ENCODE data around the gene KCNJ10.

The KCNJ10 gene

DNA sequence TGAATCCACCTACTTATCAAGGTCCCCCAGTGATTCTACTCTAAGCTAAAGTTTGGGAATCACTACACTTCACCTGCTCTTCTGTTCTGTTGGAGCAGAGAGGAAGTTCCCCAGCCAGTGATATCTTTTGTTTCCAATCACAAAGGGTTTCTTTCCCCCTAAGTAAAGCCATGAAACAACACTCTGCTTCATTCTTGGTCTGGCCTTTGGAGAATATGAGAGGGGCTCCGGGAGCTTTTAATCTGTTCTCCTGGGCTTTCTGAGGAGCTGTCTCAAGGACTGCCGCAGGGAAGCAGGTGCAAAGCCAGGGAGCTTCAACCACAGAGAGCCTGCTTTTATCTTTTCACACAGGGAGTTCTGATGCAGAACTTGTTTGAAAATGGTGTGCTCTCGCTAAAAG lies 105.8 kb downstream of the KCNJ10 start:
- DNase-seq (ENCODE audit: low read depth in 2 of 2): no peak

DNA sequence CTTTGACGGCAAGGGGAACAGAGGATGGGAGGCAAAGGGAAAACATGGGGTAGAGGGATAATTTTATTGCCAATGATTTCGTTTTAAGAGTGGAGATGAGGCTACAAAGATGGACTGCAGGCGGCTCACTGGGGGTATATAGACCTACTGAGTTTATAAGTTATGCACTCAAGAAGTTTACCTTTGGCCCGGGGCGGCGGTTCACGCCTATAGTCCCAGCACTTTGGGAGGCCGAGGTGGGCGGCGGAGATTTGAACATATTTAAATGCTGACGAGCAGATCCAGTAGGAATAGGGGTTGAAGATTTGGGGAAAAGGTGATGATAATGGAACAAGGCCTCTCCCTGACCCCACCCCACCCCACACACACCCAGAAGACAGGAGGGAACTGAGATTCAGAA lies 107.8 kb downstream of the KCNJ10 start:
- DNase-seq (ENCODE audit: low read depth in 2 of 2): no peak

DNA sequence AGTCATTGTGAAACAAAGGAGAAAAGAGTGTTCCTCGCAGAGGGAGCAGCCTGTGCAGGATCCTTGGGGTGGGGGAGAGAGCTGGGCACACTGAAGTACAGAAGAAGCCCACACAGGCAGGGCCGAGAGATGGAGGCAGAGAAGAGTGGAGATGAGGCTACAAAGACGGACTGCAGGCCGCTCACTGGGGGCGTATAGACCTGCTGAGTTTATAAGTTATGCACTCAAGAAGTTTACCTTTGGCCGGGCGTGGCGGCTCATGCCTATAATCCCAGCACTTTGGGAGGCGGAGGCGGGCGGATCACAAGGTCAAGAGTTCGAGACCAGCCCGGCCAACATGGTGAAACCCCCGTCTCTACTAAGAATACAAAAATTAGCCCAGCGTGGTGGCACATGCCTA lies 108.3 kb downstream of the KCNJ10 start:
- no peak for DNase-seq (ENCODE audit: low read depth in 2 of 2)

DNA sequence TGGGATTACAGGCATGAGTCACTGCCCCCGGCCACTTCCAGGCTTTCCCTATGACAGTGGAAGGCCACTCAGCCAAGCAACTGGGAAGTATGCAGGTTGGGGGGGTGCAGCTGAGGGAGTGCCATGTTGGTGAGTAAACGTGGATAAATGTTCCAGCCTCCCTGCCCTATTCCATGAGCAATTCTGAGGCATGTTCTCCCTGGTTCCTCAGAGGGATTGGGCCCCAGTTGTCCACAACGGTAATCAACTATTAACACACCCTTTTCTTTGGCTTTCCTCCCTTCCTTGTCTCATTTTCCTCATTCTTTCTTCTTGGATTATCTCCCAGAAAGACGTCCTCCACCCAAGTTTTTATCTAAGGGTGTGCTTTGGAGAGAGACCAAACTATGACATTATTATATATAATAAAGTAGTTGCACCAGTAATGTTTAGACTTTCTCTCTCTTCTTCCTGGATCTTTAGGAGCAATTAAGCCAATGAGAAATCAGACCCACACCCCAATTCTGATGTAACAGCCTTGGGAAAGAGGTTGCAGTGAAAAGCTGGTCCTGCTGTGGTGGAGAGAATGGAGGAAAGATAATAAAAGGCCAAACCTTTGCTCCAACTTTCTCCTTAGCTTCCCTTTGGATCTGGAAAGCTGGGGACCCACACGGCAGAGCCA lies 109.1 kb downstream of the KCNJ10 start:
- DNase-seq (ENCODE audit: low read depth in 2 of 2): no peak

DNA sequence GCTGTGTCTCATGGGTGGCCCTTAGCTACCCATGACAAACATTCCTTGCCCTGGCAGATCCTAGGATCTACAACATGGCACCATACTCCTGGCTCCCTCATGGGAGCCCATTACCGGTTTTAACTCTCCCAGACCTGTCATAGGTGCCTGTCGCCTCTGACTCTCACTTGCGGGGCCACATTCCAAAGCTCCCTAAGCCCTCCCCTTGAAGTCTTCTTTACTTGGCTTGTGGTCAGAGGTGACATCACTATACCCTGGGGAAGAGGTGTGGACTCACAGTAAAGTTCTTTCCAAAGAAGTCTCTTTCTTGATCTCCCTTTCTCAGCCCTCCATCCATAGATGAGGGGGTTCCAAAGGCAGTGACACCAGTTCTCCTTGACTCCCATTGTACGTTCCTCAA lies 110.5 kb downstream of the KCNJ10 start:
- no peak for DNase-seq (ENCODE audit: low read depth in 2 of 2)

DNA sequence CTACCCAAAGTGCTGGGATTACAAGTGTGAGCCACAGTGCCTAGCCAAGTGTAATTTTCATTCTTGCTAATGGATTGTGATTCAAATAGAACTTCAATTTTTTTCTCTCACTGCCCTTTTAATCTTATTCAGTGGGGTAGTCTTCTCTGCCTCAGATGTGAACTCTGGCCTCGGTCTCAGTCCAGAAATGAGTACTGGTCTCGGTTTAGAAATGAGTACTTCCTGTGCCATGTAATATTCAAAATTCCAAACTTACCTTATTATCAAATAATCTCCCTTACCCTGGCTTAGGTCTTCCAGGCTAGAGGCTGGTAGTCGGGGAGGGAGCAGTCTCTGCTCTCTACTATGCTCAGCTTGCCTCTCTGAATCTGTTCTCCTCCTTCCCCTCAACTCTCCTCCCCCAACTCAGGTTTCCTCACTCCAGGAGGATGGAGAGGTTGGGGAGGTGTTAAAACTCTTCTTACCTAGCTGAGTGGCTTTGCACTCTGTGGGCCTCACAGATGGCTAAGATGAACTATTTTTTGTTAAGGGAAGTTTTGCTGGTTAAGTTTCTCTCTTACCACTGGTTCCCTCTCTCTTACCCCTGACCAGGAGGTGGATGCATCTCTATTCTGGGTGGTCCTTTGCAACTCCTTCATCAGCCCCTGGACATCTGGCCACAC lies 111.1 kb downstream of the KCNJ10 start:
- DNase-seq (ENCODE audit: low read depth in 2 of 2): no peak

DNA sequence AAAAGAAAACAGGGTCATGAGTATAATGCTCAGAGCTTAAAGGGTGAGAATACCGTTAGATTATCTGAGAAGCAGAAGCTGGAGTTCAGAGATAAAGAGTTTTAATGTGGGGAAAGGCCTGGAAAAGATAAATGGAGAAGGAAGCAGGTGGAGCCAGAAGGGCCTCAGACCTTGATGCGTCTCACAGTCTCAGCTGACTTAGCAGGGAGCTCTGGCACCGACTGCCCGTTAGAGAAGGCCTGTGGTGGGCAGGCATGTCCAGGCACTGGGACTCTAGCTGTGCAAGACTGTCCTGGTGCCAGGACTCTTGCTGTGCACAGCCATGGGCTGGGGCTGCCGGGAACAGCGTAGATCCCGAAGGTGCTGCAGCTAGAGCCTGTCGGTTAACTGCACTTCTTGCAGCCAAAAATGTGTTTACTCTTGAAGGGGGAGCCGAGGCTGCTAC lies 112.1 kb downstream of the KCNJ10 start:
- DNase-seq (ENCODE audit: low read depth in 2 of 2): no peak

DNA sequence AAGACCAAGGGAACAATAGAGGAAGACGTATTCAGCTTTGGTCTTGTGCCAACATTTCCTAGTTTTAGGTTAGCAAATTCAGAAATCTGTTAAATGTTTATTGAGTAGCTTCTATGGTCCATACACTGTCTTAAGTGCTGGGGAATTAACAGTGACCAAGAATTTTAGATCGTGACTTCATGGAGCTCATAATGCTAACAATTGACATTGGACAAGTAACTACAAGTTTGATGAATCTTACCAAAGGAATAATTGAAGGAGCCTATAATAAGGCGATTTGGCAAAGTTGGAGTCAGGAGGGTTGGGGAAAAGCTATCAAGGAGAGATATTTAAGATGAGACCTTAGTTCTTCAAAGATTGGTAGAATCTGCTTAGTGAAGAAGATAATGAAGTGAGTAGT lies 114.5 kb downstream of the KCNJ10 start:
- DNase-seq (ENCODE audit: low read depth in 2 of 2): no peak

DNA sequence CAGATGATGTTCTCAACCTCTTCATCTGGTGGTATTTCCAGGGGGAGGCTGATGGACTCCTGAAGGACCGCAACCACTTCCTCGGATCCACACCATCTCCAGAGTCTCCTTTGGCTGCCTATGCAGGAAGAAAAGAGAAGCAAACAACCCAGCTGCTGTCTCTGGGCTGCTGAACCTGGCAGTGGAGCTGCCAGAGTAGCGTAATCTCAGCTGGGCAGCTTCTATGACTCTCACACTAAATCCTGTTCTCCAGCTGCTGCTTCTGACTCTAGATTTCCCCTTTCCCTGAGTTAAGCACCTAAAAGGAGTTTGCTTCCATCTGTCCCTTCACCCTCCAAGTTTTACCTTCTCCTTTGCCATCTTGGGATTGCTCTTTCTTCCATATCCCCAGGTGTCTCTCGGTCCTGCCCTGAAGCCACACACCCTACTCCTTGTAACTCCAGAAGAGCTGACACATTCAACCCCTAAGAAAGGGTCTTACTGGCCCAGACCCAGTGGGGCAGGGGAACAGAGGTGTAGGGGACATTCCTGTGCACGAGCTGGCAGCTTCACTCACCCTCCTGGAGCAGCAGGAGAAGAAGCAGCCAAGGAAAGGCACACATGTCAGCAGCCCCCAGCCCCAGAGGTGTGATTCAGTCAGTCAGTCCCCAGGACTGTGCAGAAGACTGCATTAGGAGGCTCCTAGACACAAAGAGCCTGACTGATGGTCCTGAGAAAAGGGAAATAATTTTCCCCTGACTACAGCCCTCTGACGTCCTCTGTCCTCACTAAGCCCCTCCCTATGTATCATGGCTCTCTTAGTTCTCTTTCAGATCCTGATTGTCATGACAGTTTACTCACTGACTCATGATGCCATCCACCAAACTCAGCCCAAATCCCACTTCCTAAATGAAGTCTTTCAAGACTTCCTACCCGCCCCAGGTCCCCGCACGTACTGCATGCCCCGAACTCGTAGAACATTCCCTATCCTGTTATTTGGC lies 116.1 kb downstream of the KCNJ10 start, which contains the start of gene SLAMF9:
SLAMF9 (minus strand) TSS at position 702 of the 980 bp plus-strand sequence; CDS start at position 602, 100 bp downstream.
- DNase-seq (ENCODE audit: low read depth in 2 of 2): no peak

DNA sequence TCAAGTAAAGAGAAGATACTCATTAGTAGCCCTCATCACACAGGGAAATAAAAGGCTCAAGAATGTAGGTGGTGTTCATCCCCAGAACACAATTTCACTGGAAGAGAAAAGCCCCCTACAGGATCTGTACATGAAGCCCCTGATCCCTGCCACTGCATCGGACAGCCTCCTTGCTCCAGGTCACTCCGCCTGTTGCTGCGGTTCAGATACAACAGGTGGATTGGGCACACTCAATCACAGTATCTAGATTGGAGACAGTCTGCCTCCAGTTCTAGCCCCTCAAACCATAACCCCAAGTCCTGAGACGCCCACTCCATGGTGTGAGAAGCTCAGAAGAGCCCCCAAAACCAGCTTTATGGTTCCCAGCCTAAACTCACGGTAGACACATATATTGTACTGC lies 117.0 kb downstream of the KCNJ10 start:
- no peak for DNase-seq (ENCODE audit: low read depth in 2 of 2)

DNA sequence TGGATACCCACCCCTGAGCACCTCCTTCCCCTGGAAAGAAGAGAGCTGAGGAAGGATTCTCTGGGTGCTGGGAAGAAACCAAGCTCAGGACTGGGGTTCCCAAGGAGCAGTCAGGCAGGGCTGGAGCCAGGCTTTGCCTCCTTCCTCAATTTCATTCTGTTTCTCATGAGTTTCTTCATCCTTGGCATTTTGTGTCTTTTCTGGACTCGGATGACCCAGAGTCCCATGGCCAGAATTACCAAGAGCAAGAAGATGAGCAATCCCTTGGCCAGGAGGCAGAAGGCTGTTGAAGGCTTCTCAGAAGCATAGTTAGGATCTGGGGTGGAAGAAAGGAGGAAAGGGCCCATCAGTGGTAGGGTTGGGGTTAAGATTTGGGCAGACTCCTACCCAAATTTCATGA lies 118.4 kb downstream of the KCNJ10 start:
- DNase-seq (ENCODE audit: low read depth in 2 of 2): no peak

DNA sequence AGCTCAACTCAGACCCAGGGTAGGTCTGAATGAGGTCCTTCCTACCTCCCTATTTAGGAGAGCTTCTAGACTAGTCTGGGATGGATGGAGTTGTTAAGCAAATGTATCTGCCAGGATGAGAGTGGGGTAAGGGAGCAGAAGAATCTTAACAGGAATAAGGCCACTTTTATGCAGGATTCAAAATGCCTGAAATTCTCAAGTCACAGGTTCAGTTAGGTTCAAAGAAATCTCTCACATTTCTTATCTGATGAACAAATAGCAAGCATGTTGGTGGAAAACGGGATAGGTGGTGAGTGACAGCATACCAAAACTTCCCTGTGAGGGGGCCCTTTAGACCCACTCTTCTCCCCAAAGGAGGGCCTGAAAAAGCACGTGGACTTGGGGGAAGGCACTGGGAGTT lies 118.9 kb downstream of the KCNJ10 start:
- DNase-seq (ENCODE audit: low read depth in 2 of 2): no peak

DNA sequence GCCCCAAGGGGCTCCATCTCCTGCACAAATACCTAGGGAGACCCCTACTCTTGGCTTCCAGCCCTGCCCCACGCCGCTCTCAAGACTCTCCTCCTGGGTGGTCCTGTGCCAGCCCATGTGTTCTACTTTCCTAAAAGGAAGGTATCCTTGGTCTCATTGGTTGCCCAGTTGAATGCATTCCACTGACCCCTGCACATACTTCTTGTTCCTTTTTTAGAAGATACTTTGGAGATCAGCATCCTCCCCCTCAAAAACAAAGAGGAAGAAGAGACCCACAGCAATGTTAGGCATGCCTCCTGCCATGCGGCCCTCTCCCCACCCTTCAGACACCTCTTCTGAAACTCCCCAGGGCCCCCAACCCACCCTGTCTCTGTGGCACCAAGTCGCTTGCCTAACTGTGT lies 120.0 kb downstream of the KCNJ10 start:
- DNase-seq (ENCODE audit: low read depth in 2 of 2): no peak

DNA sequence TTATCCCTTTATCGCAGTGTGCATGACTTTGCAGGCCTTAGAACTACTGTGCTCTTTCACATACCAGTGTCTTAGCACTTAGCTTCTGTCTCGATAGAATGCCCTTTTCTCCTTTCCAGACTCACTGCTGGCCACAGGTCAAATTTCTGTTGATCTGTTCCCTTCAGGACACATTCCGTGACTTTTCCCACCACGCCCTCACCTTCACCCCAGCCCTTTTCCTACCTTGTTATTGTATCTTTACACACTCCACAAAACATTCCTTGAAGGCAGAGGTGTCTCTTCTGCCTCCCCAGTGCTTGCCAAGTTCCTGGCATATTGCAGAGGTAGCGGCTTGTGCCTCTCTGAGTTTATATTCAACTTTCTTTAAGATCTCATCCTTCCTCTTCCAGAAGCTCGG lies 120.8 kb downstream of the KCNJ10 start:
- DNase-seq (ENCODE audit: low read depth in 2 of 2): no peak

Data from stimulated activated CD4-positive, alpha-beta T cell treated with anti-CD3 and anti-CD28 coated beads, Interleukin-15, amount 100 ng/mL, for 48 hours (primary cell).